ENCODE results near the gene ESR1. TPM values are rescaled to one million over a fixed set of nuclear protein-coding genes. Genes with fewer than 3 reads are reported as not detected.

ESR1 gene
- total and polyA plus RNA-seq, 2 donors (not counting 1 experiment from before 2014, with no cell fraction given): 0.06 to 0.50 TPM

- Histone ChIP-seq H3K27me3 (ENCODE audit: control insufficient read depth, insufficient read depth, low read length) (no peaks in the 10 kb centered on the region), H3K27ac (ENCODE audit: insufficient read depth, low read length) (no peak overlapping the region), H3K79me2 (ENCODE audit: control insufficient read depth, insufficient read depth, low read length) (no peaks in the 10 kb centered on the region), H4K20me1 (ENCODE audit: control insufficient read depth, extremely low read depth, insufficient read depth, low read length) (no peaks in the 10 kb centered on the region), H3K36me3 (ENCODE audit: control insufficient read depth, insufficient read depth, low read length) (no peaks in the 10 kb centered on the region), H3K4me3 (replicated peaks in 1 of 4; ENCODE audit: control extremely low read depth in 1 of 4, insufficient read depth in 1 of 4, low read depth in 3 of 4, low read length in 4 of 4) (no peak overlapping the region), H3K9me3 (ENCODE audit: control insufficient read depth, insufficient read depth, low read depth, low read length) (no peaks in the 10 kb centered on the region), H2AFZ (ENCODE audit: low read length) (no peak overlapping the region), H3K4me2 (ENCODE audit: extremely low read depth, insufficient read depth, low read length) (no peak overlapping the region), H3K9ac (ENCODE audit: insufficient read depth, low read length) (no peak overlapping the region), H3K4me1 (ENCODE audit: control insufficient read depth, extremely low read depth, insufficient read depth, low read length) (no peaks in the 10 kb centered on the region)
- DNase-seq (ENCODE audit: low read depth in 2 of 2): no peak
- no peak for TF ChIP-seq EZH2 (IDR thresholded peaks at IDR 0.05; ENCODE audit: low read length, missing control alignments)
- TF ChIP-seq CTCF (conservative IDR thresholded peaks at IDR 0.05 in 1 of 2, IDR thresholded peaks at IDR 0.05 in 1 of 2; ENCODE audit: low read depth in 1 of 2, low read length in 2 of 2): no peak
These were observed 24.9 kb upstream of the ESR1 start for GRCh38 chr6:151782560-151782959.

- no peak overlapping the region for H3K4me2 ChIP-seq (ENCODE audit: extremely low read depth, insufficient read depth, low read length)
- no peaks in the 10 kb centered on the region for H4K20me1 ChIP-seq (ENCODE audit: control insufficient read depth, extremely low read depth, insufficient read depth, low read length)
- H3K4me1 ChIP-seq (ENCODE audit: control insufficient read depth, extremely low read depth, insufficient read depth, low read length): no peaks in the 10 kb centered on the region
- no peaks in the 10 kb centered on the region for H3K9me3 ChIP-seq (ENCODE audit: control insufficient read depth, insufficient read depth, low read depth, low read length)
- H2AFZ ChIP-seq (ENCODE audit: low read length): no peak overlapping the region
- H3K27ac ChIP-seq (ENCODE audit: insufficient read depth, low read length): no peak overlapping the region
- no peak overlapping the region for H3K9ac ChIP-seq (ENCODE audit: insufficient read depth, low read length)
- no peak overlapping the region for H3K4me3 ChIP-seq (replicated peaks in 1 of 4; ENCODE audit: control extremely low read depth in 1 of 4, insufficient read depth in 1 of 4, low read depth in 3 of 4, low read length in 4 of 4)
- TF ChIP-seq CTCF (conservative IDR thresholded peaks at IDR 0.05 in 1 of 2, IDR thresholded peaks at IDR 0.05 in 1 of 2; ENCODE audit: low read depth in 1 of 2, low read length in 2 of 2) (no peak), EZH2 (IDR thresholded peaks at IDR 0.05; ENCODE audit: low read length, missing control alignments) (no peak)
- peak in 1 of 2 donors; percentile 3 for DNase-seq (ENCODE audit: low read depth in 2 of 2)
- no peaks in the 10 kb centered on the region for H3K36me3 ChIP-seq (ENCODE audit: control insufficient read depth, insufficient read depth, low read length)
- H3K79me2 ChIP-seq (ENCODE audit: control insufficient read depth, insufficient read depth, low read length): no peaks in the 10 kb centered on the region
- H3K27me3 ChIP-seq (ENCODE audit: control insufficient read depth, insufficient read depth, low read length): no peaks in the 10 kb centered on the region
These were observed 23.8 kb upstream of the ESR1 start for GRCh38 chr6:151783692-151784091.

- Histone ChIP-seq H3K27me3 (ENCODE audit: control insufficient read depth, insufficient read depth, low read length) (no peaks in the 10 kb centered on the region), H3K9me3 (ENCODE audit: control insufficient read depth, insufficient read depth, low read depth, low read length) (no peaks in the 10 kb centered on the region), H2AFZ (ENCODE audit: low read length) (no peak overlapping the region), H3K27ac (ENCODE audit: insufficient read depth, low read length) (no peak overlapping the region), H3K4me2 (ENCODE audit: extremely low read depth, insufficient read depth, low read length) (no peak overlapping the region), H4K20me1 (ENCODE audit: control insufficient read depth, extremely low read depth, insufficient read depth, low read length) (no peaks in the 10 kb centered on the region), H3K4me3 (replicated peaks in 1 of 4; ENCODE audit: control extremely low read depth in 1 of 4, insufficient read depth in 1 of 4, low read depth in 3 of 4, low read length in 4 of 4) (no peak overlapping the region), H3K4me1 (ENCODE audit: control insufficient read depth, extremely low read depth, insufficient read depth, low read length) (no peaks in the 10 kb centered on the region), H3K79me2 (ENCODE audit: control insufficient read depth, insufficient read depth, low read length) (no peaks in the 10 kb centered on the region), H3K9ac (ENCODE audit: insufficient read depth, low read length) (no peak overlapping the region), H3K36me3 (ENCODE audit: control insufficient read depth, insufficient read depth, low read length) (no peaks in the 10 kb centered on the region)
- TF ChIP-seq EZH2 (IDR thresholded peaks at IDR 0.05; ENCODE audit: low read length, missing control alignments) (no peak), CTCF (conservative IDR thresholded peaks at IDR 0.05 in 1 of 2, IDR thresholded peaks at IDR 0.05 in 1 of 2; ENCODE audit: low read depth in 1 of 2, low read length in 2 of 2) (no peak)
- DNase-seq (ENCODE audit: low read depth in 2 of 2): peak in 1 of 2 donors; percentile 5
These were observed 22.9 kb upstream of the ESR1 start for GRCh38 chr6:151784441-151785214.

All from fibroblast of lung (primary cell).